NOMO-1 (cell line): Measurements from ENCODE around the gene ANKEF1.

ENCODE experiments used
- DNase-seq, 2 experiments: peaks; one replicate each; lab custom pipeline; 2025; ENCODE audit not compliant: unreplicated experiment in 2 of 2; lab: John Stamatoyannopoulos, UW

The ANKEF1 gene

DNA sequence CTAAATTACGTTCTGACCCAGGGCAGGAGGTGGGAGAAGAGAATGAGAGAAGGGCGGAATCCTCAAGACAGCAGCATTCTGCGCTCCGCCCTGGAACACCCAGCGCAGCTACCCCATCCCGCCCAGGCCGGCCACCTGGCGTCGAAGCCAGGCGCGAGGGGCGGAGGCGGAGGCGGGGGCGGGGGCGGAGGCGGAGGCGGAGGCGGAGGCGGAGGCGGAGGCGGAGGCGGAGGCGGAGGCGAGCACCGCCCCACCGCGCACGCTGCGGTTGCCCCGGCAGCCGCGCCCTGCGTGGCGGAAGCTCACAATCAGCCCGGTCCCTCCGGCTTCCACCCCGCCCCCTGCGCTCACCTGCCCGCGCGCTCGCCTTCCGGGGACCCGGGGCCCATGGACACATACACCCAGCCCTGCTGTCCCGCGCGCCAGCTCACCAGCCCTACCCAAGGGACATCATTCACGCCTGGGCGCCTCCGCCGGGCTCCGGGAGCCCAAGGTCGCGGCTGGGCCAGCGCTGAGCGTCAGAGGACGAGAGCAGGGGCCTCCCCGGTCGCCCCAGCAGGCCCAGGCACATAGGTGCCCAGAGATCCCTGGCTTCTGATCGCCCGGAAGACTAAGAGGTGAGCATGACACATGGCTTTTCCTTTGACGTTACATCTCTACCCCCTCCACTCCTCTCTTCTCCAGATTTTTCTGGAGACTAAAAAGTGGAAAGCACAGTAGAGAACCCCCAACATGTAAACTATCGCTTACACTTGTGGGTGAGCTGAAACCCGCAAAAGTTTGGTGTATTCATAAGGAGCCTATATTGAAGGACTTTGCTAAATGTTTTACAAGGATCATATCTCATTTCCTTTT, at the start of gene ANKEF1:
ANKEF1 (plus strand) TSS at position 271 of the 855 bp plus-strand sequence. CDS start 3,315 bp downstream, outside the sequence.
- peak; percentile 58 to 81 for DNase-seq

DNA sequence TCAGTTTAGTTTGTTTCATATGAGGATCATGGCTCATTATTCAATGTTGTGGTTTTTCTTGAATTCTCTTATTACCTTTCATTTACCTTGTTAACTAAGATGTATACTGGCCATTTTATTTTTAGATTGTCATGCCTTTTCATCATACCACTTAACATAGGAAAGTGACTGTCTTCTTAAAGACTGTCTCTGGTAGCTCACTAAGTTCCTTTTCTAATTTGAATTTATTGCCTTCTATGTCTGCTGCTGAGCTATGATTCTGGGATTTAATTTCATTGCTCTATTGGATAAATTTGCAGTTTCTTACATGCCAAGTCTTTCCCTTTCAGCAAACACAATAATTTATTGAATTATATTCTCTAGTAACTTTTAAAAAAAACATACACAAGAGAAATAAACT, 49.5 kb upstream of the ANKEF1 start:
- DNase-seq: no peak

DNA sequence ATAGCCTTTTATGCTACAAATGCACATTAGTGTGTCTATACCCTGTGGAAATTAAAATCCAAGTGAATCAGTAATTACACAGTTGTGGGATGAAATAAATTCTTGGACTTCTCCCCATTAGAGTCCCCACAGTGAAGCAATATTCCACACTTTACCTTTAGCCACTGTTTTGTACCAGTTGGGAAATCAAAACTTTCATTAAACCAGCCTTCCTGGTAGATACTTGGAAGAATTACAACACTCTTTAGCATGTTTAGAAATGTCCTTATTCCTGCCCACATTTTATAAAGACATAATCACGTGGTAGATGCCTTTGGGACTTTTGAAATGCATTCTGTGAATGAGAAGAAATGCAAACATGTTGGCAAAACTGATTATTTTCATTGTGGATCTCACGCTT, 49.0 kb upstream of the ANKEF1 start:
- no peak for DNase-seq

DNA sequence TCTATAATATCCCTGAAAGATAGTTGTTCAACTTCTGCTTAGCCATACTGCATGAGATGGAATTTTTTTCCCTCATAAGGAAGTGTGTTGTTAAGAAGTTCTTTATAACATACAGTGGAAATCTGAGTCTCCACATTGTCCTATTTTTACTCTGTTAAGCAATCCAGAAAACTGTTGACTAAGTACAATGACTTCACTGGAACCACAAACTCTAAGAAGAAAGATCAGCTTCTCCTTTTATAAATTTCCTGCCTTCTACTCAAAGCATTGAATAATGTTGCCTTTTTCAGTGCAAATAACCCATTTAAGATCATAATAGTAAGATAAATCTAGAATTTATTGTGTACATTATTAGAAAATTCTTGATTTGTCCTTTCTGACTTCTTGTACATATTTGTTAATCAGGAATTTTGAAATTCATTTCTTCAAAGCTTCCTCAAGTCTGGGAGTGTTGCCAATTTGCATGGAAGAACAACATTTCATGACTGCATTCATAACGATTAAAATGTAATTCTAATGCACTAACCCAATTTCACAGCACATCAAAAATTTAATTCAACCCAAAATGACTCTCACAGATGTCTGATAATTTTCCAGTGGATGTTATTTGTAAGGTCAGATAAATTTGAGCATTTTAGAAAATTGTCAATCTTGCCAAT, 45.6 kb upstream of the ANKEF1 start:
- DNase-seq: peak; percentile 22 to 89

DNA sequence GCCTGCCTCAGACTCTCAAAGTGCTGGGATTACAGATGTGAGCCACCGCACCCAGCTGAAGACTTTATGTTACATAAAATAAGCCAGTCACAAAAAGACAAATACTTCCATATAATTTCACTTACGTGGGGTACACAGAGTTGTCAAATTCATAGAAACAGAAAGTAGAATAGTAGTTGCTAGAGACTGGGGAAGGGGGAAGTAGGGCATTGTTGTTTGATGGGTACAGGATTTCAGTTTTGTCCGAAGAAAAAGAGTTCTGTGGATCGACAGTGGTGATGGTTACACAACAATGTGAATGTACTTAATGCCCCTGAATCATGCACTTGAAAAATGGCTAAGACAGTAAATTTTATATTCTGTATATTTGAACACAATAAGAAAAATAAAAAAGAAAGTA, 41.6 kb upstream of the ANKEF1 start:
- peak; percentile 7 to 49 for DNase-seq

DNA sequence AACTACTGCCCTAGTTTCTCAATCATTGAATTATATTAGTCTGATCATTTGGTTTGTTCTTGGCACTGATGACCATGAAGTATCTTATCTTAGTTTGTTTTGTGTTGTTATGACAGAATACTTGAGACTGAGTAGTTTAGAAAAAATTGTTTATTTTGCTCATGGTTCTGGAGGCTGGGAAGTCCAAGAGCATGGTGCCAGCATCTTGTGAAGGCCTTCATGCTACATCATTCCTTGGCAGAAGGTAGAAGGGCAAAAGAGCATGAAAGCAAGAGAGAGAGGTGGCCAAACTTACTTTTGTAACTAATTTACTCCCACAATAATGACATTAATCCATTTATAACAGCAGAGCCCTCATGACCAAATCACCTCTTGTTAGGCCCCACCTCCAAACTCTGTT, 40.1 kb upstream of the ANKEF1 start:
- no peak for DNase-seq

DNA sequence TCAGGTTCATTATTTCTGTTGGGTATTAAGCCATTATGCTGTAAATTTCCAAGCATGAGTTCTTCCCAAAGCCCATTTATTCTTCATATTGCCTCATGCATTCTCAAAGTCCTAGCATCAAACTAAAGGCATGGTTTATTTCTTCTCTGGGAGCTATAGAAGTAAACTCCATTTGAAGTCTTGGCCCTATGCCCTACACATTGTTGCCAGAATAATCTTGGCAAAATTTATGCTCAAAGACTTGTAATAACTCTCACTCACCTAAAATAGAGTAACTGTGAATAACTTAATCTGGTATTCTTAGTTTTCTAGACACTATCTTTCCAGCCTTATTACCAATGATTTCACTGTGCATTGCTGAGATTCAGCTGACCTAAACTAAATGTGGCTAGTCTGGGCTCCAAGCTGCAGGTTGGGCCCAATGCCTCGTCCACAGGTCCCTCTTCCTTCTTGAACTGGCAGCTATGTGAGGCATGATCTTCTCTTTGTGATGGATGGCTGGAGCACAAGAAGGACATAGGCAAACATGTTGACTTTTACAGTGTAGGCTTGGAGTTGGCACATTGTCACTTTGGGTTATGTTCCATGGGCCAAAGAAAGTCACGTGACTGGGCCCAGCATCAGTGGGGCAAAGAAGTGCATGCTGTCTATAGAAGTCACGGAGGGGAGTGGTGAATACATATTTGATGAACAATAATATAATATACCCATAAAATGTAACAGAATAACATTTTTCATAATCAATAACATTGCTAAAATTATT, 39.1 kb upstream of the ANKEF1 start:
- DNase-seq: no peak

DNA sequence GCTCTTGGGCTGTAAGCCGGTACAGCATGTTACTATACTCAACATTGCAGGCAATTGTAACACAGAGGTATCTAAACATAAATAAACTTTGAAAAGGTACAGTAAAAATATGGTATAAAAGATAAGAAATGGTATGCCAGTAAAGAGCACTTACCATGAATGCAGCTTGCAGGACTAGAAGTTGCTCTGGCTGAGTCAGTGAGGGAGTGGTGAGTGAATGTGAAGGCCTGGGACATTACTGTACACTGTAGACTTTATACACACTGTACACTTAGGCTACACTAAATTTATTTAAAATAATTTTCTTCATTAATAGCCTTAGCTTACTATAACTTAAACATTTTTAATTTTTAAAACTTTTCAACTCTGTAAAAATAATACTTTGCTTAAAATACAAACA, 37.8 kb upstream of the ANKEF1 start:
- DNase-seq: no peak

DNA sequence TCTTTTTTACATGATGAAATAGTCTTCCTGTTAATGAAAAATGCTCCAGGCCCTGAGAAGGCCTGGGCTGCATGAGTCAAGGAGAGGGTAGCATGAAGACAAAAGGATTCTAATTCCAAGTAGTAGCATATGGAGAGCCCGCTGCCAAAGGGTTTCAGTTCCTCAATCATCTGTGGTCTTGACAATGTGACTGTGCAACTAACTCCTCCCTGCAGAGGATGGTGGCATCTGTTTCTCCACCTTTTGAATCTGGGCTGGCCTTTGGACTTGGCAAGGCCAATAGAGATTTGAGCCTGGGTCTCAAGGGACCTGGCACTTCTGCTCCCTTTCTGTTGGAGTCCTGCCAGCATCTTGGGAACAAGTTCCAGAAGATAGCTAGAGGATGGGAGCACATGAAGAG, 35.1 kb upstream of the ANKEF1 start:
- peak; percentile 72 to 91 for DNase-seq

DNA sequence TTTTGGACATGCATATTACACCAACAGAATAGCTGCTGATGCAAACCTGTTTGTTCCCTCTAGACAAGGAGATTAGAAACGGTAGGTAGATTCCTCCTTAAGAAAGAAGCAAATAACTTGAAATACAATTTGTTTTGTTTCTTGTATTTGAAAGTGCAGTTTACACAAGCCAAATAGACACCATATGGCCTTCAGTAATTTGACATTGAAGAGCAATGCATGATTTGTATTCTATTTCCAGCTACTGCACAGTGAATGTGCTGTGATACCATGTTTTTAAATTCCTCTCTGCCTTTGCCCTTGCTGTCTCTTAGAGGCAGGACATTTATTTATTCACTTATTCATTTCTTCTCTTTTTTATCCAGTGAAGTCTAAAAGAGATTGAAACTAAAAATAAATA, 31.9 kb upstream of the ANKEF1 start:
- DNase-seq: no peak

DNA sequence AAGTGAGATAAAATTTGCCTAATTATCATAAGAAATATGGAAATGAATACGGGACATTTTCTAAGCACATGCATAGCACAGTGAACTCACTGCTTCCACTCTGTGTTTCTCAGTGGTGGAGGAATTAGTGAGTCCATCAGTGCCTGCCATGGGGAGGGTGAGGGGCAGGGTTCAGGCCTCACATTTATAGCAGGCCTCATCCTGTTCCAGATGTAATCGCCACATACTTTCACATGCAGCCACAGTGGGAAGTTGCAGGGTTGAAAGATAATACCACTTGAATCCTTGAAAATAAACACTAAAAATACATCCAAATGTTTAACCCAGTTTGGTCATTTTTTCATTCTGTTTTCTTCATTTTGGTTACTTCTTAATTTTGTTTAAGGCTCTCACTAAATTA, 29.9 kb upstream of the ANKEF1 start:
- no peak for DNase-seq

DNA sequence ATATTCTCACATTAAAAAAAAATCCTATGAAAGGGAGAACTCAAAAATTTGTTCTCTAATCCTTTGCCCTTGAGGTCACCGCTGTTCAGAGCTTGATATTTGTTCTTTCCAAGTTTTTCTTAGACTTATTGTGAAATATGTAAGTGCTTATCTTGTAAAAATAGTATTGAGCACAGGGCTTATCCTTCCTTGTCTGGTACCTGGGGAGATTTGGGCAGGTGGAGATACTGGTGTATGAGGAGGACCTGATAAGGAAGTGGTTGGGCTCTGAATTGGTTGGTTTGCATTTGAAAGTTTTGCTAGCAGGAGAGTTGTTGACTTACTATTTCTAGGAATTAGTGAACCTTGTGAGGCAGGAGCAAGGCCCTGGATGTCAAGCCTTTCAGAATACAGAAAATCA, 28.9 kb upstream of the ANKEF1 start:
- no peak for DNase-seq

DNA sequence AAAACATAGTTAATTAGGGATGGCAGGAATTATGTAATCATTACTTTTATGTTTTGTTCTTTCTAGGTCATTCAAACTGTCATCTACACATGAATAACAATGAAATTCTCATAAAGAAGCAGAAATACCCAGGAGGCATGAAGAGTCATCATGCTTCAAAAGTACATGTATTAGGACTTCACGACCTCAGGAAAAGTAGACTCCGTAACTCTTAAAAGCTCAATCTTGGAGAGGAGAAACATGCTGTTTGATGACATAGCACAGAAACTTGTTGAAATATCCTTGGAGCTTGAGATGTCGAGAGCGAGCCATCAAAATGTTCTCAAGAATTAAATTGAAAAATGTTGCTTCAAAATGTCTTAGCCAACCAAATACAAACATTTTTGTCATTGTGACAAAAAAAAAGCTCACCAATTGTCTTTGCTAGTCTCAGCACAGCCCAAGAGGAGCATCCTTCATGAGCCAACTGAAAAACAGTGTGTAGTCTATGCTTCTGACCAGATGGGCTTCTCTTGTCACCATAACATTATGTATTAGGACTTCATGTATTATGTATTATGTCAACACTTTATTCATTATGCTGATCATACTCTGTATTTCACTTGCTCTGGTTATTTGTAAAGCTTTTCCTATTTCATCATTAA, 28.2 kb upstream of the ANKEF1 start:
- DNase-seq: no peak

DNA sequence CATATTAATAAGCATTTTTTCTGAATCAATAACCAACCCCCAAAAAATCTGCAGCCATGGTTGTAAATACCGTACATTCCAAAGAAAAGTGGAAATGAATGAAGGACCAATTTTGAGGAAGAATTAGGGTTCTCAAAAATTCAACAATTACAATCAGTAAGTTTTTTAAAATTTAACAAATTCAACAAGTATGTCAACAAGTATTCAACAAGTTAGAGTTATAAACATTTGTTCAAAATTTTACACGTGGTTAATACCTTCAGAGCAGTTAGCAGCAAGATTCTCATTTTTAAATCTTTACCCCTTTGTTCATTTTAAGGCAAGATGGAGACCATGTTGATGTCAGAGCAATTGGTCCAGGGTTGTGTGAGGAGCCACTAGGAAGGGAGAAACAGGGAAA, 27.6 kb upstream of the ANKEF1 start:
- no peak for DNase-seq

DNA sequence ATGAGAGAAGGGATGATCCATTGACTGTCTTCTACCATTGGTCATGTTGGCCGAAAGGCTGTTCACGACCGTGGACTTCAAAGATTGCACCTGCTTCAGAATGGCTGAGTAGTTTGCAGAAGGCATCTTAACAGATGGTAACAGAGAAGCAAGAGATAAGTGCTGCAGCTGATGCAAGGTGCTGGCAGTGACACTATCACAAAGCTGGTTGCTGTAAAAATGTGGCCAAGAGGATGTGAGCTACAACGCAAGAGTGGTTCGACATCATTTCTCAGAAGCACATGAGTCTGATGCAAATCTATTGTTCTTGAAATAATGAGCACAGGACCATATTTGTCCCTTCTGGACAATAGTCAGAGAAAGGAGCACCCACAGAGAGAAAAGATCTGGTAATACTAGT, 27.0 kb upstream of the ANKEF1 start:
- no peak for DNase-seq

DNA sequence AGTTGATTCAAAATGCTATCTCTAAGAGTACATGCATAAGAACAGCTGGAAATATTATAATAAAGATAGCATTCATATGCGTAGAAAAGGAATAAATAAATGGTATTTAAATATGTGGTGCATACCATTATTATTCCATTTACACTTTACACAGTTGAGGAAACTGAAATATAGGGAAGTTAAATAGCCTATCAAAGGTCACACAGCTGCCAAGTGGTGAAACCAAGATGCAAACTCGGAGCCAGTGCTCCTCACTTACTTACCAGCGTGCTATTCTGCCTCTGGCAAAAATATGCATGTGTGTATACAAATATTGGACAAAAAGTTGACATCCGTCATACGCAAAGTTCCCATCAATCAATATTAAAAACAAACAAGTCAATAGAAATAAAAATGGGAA, 22.3 kb upstream of the ANKEF1 start:
- DNase-seq: no peak

DNA sequence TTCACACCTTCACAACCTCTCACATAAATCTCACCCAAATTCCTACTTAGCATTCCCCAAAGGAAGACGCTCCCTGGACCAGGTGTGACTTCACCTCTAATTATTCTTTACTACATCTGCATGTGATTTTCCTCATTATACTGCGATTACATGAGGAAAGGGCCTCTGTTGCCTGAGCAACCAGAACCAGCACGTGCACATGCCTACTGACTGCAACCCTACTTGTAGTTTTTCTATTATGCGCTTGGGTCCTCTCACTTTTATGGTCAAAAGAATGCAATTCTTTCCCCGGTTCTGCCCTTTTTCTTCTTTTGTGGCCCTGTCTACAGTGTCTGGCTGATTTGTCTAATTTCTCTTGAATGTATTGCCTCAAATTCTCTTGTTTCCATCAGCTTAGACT, 20.4 kb upstream of the ANKEF1 start:
- DNase-seq: no peak

DNA sequence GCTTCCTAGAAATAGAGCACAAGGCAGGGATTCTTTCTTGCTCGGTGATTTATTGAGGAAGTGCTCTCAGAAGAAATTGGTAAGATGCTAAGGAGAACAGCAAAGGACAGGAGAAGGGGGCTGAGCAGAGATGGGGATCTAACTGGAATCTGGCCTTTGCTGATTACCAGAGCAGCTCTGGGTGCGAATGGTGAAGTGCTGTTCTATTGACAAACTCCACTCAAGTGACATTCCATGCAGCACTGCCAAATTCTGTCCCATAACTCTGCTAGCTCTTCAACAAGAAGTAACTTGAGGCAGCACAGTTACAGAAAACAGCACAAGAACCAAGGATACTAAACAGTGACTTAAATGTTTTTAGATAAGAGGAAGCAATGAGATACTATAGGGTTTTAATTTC, 13.8 kb upstream of the ANKEF1 start:
- no peak for DNase-seq

DNA sequence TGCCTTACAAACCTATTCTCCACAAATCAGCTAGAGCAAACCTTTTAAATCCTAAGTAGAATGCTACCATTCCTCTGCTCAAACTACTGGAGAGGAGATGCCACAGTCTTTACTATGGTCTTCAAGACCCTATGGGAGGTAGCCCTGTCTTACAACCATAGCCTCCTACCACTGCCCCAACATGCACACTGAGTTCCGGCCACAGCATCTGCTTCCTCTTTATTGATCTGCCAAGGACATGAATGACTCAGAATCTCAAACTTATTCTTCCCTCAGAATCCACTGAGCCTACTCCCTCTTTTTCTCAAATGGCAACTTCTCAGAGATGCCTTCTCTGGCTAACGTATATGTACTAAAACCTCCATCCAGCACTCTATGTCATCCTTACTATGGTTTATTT, 12.2 kb upstream of the ANKEF1 start:
- peak in 1 of 2 experiments; percentile 3 for DNase-seq

DNA sequence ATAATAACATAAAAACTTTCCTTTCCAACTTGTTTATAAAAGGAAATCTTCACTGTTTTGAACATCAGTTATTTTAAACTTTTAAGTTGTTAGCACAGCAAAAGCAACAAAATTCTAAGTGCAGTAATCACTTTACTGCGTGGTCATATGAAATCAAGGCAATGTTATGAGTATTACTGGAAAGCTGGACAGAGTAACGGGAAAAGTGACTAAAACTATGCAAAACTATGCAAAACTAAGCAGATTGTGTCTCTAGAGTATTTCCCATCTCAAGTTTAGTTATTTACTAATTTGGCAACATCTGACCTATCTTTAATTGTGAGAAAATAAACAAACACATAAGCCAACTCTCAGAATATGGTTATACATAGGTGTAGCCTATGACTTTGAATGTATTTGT, 10.9 kb upstream of the ANKEF1 start:
- no peak for DNase-seq
